Measurements from ENCODE around the gene NUP210L.

DNA sequence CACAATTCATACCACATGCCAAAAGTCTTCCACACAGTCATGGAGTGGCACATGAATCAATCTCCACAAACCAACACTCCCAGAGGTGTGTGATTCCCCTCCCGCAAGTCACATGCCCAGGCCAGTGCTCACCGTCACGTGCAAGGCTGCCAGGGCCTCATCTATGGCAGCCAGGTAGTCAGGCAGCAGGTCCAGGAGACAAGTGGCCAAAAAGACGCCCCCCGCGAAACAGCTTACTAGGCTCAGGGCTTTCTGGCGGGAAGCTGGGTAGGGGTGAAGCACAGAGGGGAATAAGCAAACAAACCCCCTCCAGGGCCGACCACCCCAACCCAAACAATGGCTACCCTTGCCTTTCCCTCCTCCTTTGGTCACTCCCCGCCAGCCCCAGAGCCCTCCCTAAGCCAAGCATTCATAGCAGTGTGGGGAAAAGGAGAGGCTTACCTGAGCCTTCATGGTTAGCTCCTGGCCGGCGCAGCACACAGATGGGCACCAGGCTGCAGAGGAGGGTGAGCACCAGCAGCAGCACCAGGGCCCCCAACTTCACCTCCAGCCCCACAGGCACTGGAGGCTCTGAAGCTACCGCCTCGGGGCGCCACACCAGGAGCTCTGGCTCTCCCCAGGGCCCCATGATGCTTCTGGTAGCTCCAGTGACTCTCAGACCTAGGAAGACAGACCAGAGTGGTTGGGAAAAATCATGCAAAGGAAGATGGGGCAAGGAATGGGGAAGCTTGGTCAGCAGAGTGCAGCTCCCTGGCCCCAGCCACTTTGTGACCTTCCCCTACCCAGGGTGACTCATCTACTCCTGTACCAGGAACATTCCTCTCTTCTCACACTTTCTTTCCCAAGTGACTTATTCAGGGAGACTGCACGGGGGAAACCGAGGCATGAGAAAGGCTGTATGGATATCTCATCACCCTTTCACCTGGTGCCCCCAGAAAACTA is 192.5 kb downstream of the NUP210L start:
- TF ChIP-seq, protein P1, sequence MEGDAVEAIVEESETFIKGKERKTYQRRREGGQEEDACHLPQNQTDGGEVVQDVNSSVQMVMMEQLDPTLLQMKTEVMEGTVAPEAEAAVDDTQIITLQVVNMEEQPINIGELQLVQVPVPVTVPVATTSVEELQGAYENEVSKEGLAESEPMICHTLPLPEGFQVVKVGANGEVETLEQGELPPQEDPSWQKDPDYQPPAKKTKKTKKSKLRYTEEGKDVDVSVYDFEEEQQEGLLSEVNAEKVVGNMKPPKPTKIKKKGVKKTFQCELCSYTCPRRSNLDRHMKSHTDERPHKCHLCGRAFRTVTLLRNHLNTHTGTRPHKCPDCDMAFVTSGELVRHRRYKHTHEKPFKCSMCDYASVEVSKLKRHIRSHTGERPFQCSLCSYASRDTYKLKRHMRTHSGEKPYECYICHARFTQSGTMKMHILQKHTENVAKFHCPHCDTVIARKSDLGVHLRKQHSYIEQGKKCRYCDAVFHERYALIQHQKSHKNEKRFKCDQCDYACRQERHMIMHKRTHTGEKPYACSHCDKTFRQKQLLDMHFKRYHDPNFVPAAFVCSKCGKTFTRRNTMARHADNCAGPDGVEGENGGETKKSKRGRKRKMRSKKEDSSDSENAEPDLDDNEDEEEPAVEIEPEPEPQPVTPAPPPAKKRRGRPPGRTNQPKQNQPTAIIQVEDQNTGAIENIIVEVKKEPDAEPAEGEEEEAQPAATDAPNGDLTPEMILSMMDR (IDR thresholded peaks at IDR 0.05): no peak
- TF ChIP-seq POLR2A (IDR thresholded peaks at IDR 0.05): no peak

Measured in thyroid gland (tissue), 4 donors.